PC-3 (cell line): ENCODE measurements around the gene ALDH16A1.

Source experiments
- EZH2 ChIP-seq: fragments of 300-600 bp; sonication (generic); IDR thresholded peaks from one replicate; pipeline ENCODE4 v1.6.1; 2017; ENCODE audit warnings: antibody characterized with exemption, mild to moderate bottlenecking, low read length; ENCODE audit not compliant: unreplicated experiment
- EZH2phosphoT487 ChIP-seq: fragments of 300-600 bp; sonication (generic); IDR thresholded peaks from 2 replicates; pipeline ENCODE4 v1.6.1; 2018; ENCODE audit warnings: mild to moderate bottlenecking, antibody characterized with exemption, low read length, borderline replicate concordance
- TF ChIP-seq, protein P1 (sequence below): fragments of 300-600 bp; sonication (generic); conservative IDR thresholded peaks from 2 replicates; pipeline ENCODE4 v1.5.1; 2017; ENCODE audit warnings: antibody characterized with exemption, low read depth, mild to moderate bottlenecking, low read length

DNA sequence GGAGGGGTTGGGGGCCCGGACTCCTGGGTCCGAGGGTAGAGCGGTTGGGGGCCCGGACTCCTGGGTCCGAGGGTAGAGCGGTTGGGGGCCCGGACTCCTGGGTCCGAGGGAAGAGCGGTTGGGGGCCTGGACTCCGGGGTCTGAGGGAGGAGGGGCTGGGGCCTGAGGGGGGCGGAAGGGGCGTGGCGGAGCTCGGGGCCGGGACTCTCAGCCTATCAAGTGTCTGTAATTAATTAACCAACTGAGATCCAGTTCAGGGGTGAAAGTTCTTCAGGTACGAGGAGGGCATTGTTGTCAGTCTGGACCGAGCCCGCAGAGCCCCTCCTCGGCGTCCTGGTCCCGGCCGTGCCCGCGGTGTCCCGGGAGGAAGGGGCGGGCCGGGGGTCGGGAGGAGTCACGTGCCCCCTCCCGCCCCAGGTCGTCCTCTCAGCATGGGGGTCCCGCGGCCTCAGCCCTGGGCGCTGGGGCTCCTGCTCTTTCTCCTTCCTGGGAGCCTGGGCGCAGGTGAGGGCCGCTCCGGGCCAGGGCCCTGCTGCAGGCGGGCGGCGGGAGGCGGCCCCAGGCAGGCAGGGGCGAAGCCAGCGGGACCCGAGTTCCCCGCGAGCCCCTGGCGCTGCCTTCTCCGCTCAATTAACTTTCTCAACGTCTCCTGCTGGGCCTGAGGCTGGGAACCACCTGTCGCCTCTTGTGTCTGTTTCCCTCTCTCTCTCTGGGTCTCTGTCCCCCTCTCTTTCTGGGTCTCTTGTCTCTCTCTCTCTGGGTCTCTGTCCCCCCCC, 60.1 kb downstream of the ALDH16A1 start:
- no peak for TF ChIP-seq EZH2phosphoT487
- TF ChIP-seq, protein P1, sequence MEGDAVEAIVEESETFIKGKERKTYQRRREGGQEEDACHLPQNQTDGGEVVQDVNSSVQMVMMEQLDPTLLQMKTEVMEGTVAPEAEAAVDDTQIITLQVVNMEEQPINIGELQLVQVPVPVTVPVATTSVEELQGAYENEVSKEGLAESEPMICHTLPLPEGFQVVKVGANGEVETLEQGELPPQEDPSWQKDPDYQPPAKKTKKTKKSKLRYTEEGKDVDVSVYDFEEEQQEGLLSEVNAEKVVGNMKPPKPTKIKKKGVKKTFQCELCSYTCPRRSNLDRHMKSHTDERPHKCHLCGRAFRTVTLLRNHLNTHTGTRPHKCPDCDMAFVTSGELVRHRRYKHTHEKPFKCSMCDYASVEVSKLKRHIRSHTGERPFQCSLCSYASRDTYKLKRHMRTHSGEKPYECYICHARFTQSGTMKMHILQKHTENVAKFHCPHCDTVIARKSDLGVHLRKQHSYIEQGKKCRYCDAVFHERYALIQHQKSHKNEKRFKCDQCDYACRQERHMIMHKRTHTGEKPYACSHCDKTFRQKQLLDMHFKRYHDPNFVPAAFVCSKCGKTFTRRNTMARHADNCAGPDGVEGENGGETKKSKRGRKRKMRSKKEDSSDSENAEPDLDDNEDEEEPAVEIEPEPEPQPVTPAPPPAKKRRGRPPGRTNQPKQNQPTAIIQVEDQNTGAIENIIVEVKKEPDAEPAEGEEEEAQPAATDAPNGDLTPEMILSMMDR, result no peak
- TF ChIP-seq EZH2, result no peak
